SK-N-SH treated with all-trans-retinoic acid at 6 μM for 48 hours (cell line): ENCODE data around the gene NFE2L1.
A peak's percentile ranks its signal among the peaks of the same experiment; 100 is the strongest.

Experiments used
- ATAC-seq: fragments of 200-7000 bp; cut with Tn5 transposase; 3 replicates; pipeline ENCODE4 v1.9.1; 2020; ENCODE audit warnings: mild to moderate bottlenecking, moderate library complexity
- BACH2 ChIP-seq: fragments of 250-450 bp; sonication (Bioruptor Pico); IDR thresholded peaks from 2 replicates; pipeline ENCODE4 v1.9.0; 2021; ENCODE audit warnings: mild to moderate bottlenecking, borderline replicate concordance
- CSRNP3 ChIP-seq: fragments of 250-450 bp; sonication (Bioruptor Pico); IDR thresholded peaks from 2 replicates; pipeline ENCODE4 v1.5.1; 2021; ENCODE audit warnings: mild to moderate bottlenecking, moderate library complexity
- ESRRG ChIP-seq: fragments of 250-450 bp; sonication (Bioruptor Pico); IDR thresholded peaks from 2 replicates; pipeline ENCODE4 v1.6.1; 2021; ENCODE audit warnings: mild to moderate bottlenecking
- GLIS3 ChIP-seq: fragments of 250-450 bp; sonication (Bioruptor Pico); IDR thresholded peaks from 2 replicates; pipeline ENCODE4 v1.5.0; 2020; ENCODE audit warnings: mild to moderate bottlenecking, moderate library complexity
- ISL1 ChIP-seq: fragments of 250-450 bp; sonication (Bioruptor Pico); IDR thresholded peaks from 2 replicates; pipeline ENCODE4 v2.1.2; 2022; ENCODE audit warnings: mild to moderate bottlenecking, moderate library complexity
- OSR1 ChIP-seq: fragments of 250-450 bp; sonication (Bioruptor Pico); IDR thresholded peaks from 2 replicates; pipeline ENCODE4 v1.8.0; 2022; ENCODE audit warnings: moderate library complexity, mild to moderate bottlenecking, inconsistent platforms
- PATZ1 ChIP-seq: fragments of 250-450 bp; sonication (Bioruptor Pico); IDR thresholded peaks from 2 replicates; pipeline ENCODE4 v1.8.0; 2020; ENCODE audit warnings: mild to moderate bottlenecking, moderate library complexity, borderline replicate concordance
- POU6F1 ChIP-seq: fragments of 250-450 bp; sonication (Bioruptor Pico); IDR thresholded peaks from 2 replicates; pipeline ENCODE4 v1.8.0; 2021; ENCODE audit warnings: low read depth, mild to moderate bottlenecking, moderate library complexity, borderline replicate concordance
- PPARA ChIP-seq: fragments of 250-450 bp; sonication (Bioruptor Pico); IDR thresholded peaks from 2 replicates; pipeline ENCODE4 v1.5.0; 2020; ENCODE audit warnings: mild to moderate bottlenecking, borderline replicate concordance
- SNAI2 ChIP-seq: fragments of 250-450 bp; sonication (Bioruptor Pico); IDR thresholded peaks from 2 replicates; pipeline ENCODE4 v1.5.0; 2020; ENCODE audit warnings: mild to moderate bottlenecking, moderate library complexity
- TCF4 ChIP-seq: fragments of 250-450 bp; sonication (Bioruptor Pico); IDR thresholded peaks from 2 replicates; pipeline ENCODE4 v1.8.0; 2021; ENCODE audit warnings: mild to moderate bottlenecking, moderate library complexity, borderline replicate concordance
- TOX ChIP-seq: fragments of 250-450 bp; sonication (Bioruptor Pico); IDR thresholded peaks from 2 replicates; pipeline ENCODE4 v1.8.0; 2021; ENCODE audit warnings: mild to moderate bottlenecking, moderate library complexity, borderline replicate concordance
- TSHZ2 ChIP-seq: fragments of 250-450 bp; sonication (Bioruptor Pico); IDR thresholded peaks from 2 replicates; pipeline ENCODE4 v1.5.0; 2020; ENCODE audit warnings: mild to moderate bottlenecking, moderate library complexity
- ZC3H10 ChIP-seq: fragments of 250-450 bp; sonication (Bioruptor Pico); IDR thresholded peaks from 2 replicates; pipeline ENCODE4 v1.5.1; 2021; ENCODE audit warnings: mild to moderate bottlenecking, moderate library complexity
- ZFP3 ChIP-seq: fragments of 250-450 bp; sonication (Bioruptor Pico); IDR thresholded peaks from 2 replicates; pipeline ENCODE4 v1.5.0; 2020; ENCODE audit warnings: mild to moderate bottlenecking, moderate library complexity
- ZFP30 ChIP-seq: fragments of 450-650 bp; formaldehyde crosslinking; IDR thresholded peaks from 2 replicates; pipeline ENCODE4 v1.5.0; 2022; ENCODE audit warnings: mild to moderate bottlenecking, moderate library complexity
- ZNF565 ChIP-seq: fragments of 450-650 bp; formaldehyde crosslinking; conservative IDR thresholded peaks from 2 replicates; pipeline ENCODE4 v1.5.0; 2020; ENCODE audit warnings: low read depth, mild to moderate bottlenecking, moderate library complexity
- ZNF70 ChIP-seq: fragments of 450-650 bp; formaldehyde crosslinking; IDR thresholded peaks from 2 replicates; pipeline ENCODE4 v1.5.0; 2020; ENCODE audit warnings: mild to moderate bottlenecking, moderate library complexity
- ZNF8 ChIP-seq: fragments of 450-650 bp; formaldehyde crosslinking; IDR thresholded peaks from 2 replicates; pipeline ENCODE4 v1.5.0; 2020; ENCODE audit warnings: mild to moderate bottlenecking, moderate library complexity

The NFE2L1 gene

GRCh38 chr17:48037036-48037837 is 10.9 kb upstream of the NFE2L1 start, which contains the start of gene COPZ2:
TSS of gene COPZ2 (minus strand) at chr17:48037797. CDS start at chr17:48037777, 20 bp downstream.
- TF ChIP-seq PATZ1 (no peak), ZC3H10 (CRISPR knock-in tag) (no peak), ZFP30 (CRISPR knock-in tag) (no peak), ESRRG (CRISPR knock-in tag) (no peak), PPARA (no peak), TCF4 (no peak), ZNF70 (no peak), OSR1 (CRISPR knock-in tag) (no peak), ZNF8 (CRISPR knock-in tag) (no peak), TOX (CRISPR knock-in tag) (no peak), BACH2 (CRISPR knock-in tag) (no peak), SNAI2 (CRISPR knock-in tag) (no peak), ZFP3 (CRISPR knock-in tag) (no peak), ISL1 (no peak)
- TF ChIP-seq, all 23 proteins: peak for 0
- peak; percentile 89 for ATAC-seq

GRCh38 chr17:48037838-48038323 is 10.3 kb upstream of the NFE2L1 start:
- TF ChIP-seq TOX (CRISPR knock-in tag) (no peak), POU6F1 (no peak), ISL1 (no peak), CSRNP3 (CRISPR knock-in tag) (no peak), GLIS3 (CRISPR knock-in tag) (no peak), ZFP30 (CRISPR knock-in tag) (no peak), ZFP3 (CRISPR knock-in tag) (no peak), BACH2 (CRISPR knock-in tag) (no peak), TSHZ2 (CRISPR knock-in tag) (no peak), PPARA (no peak), ZNF565 (CRISPR knock-in tag) (no peak)
- ATAC-seq = peak; percentile 27

- ATAC-seq = no peak
- no peak for TF ChIP-seq CSRNP3 (CRISPR knock-in tag)
These were observed 9.5 kb upstream of the NFE2L1 start for GRCh38 chr17:48038687-48039086.
